A673 (cell line): ENCODE measurements around the gene IPCEF1. TPM values are rescaled to one million over a fixed set of nuclear protein-coding genes. Genes with fewer than 3 reads are reported as not detected.
"Not testable (repeated sequence)": the region's sequence is repeated elsewhere in the genome, so short reads cannot be mapped to it uniquely, and the experiment has no call there.

Experiments used
- BruUV-seq: library from RNA; stranded (reverse); fragments of 400-500 nt; replicated peaks from 2 replicates; lab custom pipeline; 2021; lab: Mats Ljungman, UMichigan
- CTCF ChIA-PET: fragments of 300-600 bp; sonication (Branson Sonifier 250); formaldehyde crosslinking; loops from one replicate; lab custom pipeline; 2022; ENCODE audit warnings: antibody characterized with exemption; lab: Charles Lee
- POLR2A ChIA-PET: fragments of 300-600 bp; sonication (Branson Sonifier 250); formaldehyde crosslinking; loops from one replicate; lab custom pipeline; 2022; ENCODE audit warnings: antibody characterized with exemption; ENCODE audit not compliant: low non-redundant PET; lab: Charles Lee
- DNase-seq: peaks from one replicate; pipeline ENCODE4 v3.0.0-alpha.2; 2015; ENCODE audit warnings: low spot score
- H3K27ac ChIP-seq: fragments of 200-600 bp; sonication (generic); 2 replicates; pipeline ENCODE4 v1.5.1; 2016; ENCODE audit warnings: mixed run types, low read depth, mild to moderate bottlenecking, mixed read lengths, antibody characterized with exemption, low read length; ENCODE audit not compliant: poor library complexity, severe bottlenecking
- H3K27me3 ChIP-seq: fragments of 200-600 bp; sonication (generic); replicated peaks from 2 replicates; pipeline ENCODE4 v1.6.1; 2017; ENCODE audit warnings: mixed run types, low read depth, mild to moderate bottlenecking, mixed read lengths, antibody characterized with exemption, low read length; ENCODE audit not compliant: insufficient read depth, poor library complexity
- H3K36me3 ChIP-seq: fragments of 200-600 bp; sonication (generic); 2 replicates; pipeline ENCODE4 v1.6.1; 2016; ENCODE audit warnings: mixed run types, mild to moderate bottlenecking, mixed read lengths, antibody characterized with exemption, low read length; ENCODE audit not compliant: insufficient read depth, poor library complexity, severe bottlenecking
- H3K4me1 ChIP-seq: fragments of 200-600 bp; sonication (generic); 2 replicates; pipeline ENCODE4 v1.6.1; 2017; ENCODE audit warnings: mixed run types, mild to moderate bottlenecking, mixed read lengths, antibody characterized with exemption, low read length; ENCODE audit not compliant: insufficient read depth, poor library complexity, severe bottlenecking
- H3K4me3 ChIP-seq: fragments of 200-600 bp; sonication (generic); 2 replicates; pipeline ENCODE4 v1.5.1; 2016; ENCODE audit warnings: low read depth, mixed run types, mild to moderate bottlenecking, mixed read lengths, low read length; ENCODE audit not compliant: poor library complexity, severe bottlenecking
- H3K9me3 ChIP-seq: fragments of 200-600 bp; sonication (generic); 2 replicates; pipeline ENCODE4 v1.6.1; 2016; ENCODE audit warnings: mixed run types, low read depth, mild to moderate bottlenecking, mixed read lengths, antibody characterized with exemption, low read length; ENCODE audit not compliant: poor library complexity, severe bottlenecking
- CTCF ChIP-seq: fragments of 300-800, 200-600 bp; sonication (generic); conservative IDR thresholded peaks from 2 replicates; pipeline ENCODE4 v1.5.1; 2017; ENCODE audit warnings: low read depth, mild to moderate bottlenecking, antibody characterized with exemption, low read length, moderate library complexity, mixed read lengths
- EZH2 ChIP-seq: fragments of 200-600 bp; sonication (generic); IDR thresholded peaks from 2 replicates; pipeline ENCODE4 v1.6.1; 2017; ENCODE audit warnings: borderline replicate concordance, low read depth, mild to moderate bottlenecking, mixed read lengths, antibody characterized with exemption, low read length; ENCODE audit not compliant: poor library complexity, severe bottlenecking
- intact Hi-C: fragments of 100-400 bp; cut with micrococcal nuclease; formaldehyde crosslinking; loops from one replicate; pipeline ENCODE4 v1.10.0; 2022; ENCODE audit not compliant: unreplicated experiment
- total RNA-seq: library from RNA; stranded (reverse); gene quantifications from 2 replicates; pipeline ENCODE4 v1.2.3, GENCODE V29; 2021

IPCEF1 gene
- total RNA-seq, 1 experiment from 2014 or later: 1.4 TPM

- POLR2A ChIA-PET: interaction anchor here (0.8 kb wide), 1 partner anchor 74 kb away, joined by 5 read pairs; no protein-coding TSS in a partner anchor
- Histone ChIP-seq H3K36me3 (no peaks in the 10 kb centered on the region), H3K27ac (no peak overlapping the region), H3K27me3 (no peaks in the 10 kb centered on the region), H3K4me1 (no peaks in the 10 kb centered on the region), H3K4me3 (no peak overlapping the region), H3K9me3 (no peaks in the 10 kb centered on the region)
- BruUV-seq: no TSS peak
- TF ChIP-seq EZH2 (no peak), CTCF (no peak)
- DNase-seq: no peak
- CTCF ChIA-PET: interaction anchor here (0.5 to 0.6 kb wide), 2 partner anchors 51 to 60 kb away, joined by 3 to 6 read pairs; no protein-coding TSS in a partner anchor
- intact Hi-C loops: no loop called here
These were observed 19.1 kb downstream of the IPCEF1 start for GRCh38 chr6:154337406-154338005.

- intact Hi-C loops, H3K4me3 ChIP-seq, H3K36me3 ChIP-seq, CTCF ChIA-PET, POLR2A ChIA-PET, H3K27ac ChIP-seq, BruUV-seq, DNase-seq, H3K4me1 ChIP-seq, H3K9me3 ChIP-seq, H3K27me3 ChIP-seq: not testable (repeated sequence)
These were observed 22.5 kb downstream of the IPCEF1 start for GRCh38 chr6:154334147-154334546.

GRCh38 chr6:154331750-154332149 is 24.9 kb downstream of the IPCEF1 start:
- Histone ChIP-seq H3K4me3 (no peak overlapping the region), H3K9me3 (no peaks in the 10 kb centered on the region), H3K27me3 (no peaks in the 10 kb centered on the region), H3K4me1 (no peaks in the 10 kb centered on the region), H3K36me3 (no peaks in the 10 kb centered on the region), H3K27ac (no peak overlapping the region)
- intact Hi-C loops: no loop called here
- POLR2A ChIA-PET: no interaction called here
- TF ChIP-seq CTCF (no peak), EZH2 (no peak)
- no TSS peak for BruUV-seq
- CTCF ChIA-PET: no interaction called here
- DNase-seq: no peak
